NCI-H2227 (cell line): ENCODE measurements around the gene MARVELD1.

ENCODE experiments used
- DNase-seq: peaks from one replicate; lab custom pipeline; 2025; ENCODE audit not compliant: unreplicated experiment; lab: John Stamatoyannopoulos, UW

Gene MARVELD1

DNA sequence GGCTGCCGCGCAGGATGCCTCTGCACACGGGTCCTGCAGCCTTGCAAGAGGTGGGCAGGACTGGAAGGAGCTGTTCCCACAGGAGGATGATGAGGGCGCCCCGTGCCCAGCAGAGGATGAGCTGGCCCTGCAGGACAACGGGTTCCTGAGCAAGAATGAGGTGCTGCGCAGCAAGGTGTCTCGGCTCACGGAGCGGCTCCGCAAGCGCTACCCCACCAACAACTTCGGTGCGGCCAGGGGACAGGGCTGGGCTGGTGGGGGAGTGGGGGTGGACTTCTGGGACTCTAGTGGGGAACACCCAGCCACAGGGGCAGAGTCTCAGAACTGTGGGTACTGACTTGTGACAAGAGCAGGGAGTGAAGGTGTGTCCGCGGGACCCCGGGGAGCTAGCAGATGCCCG lies 39.4 kb downstream of the MARVELD1 start:
- no peak for DNase-seq

DNA sequence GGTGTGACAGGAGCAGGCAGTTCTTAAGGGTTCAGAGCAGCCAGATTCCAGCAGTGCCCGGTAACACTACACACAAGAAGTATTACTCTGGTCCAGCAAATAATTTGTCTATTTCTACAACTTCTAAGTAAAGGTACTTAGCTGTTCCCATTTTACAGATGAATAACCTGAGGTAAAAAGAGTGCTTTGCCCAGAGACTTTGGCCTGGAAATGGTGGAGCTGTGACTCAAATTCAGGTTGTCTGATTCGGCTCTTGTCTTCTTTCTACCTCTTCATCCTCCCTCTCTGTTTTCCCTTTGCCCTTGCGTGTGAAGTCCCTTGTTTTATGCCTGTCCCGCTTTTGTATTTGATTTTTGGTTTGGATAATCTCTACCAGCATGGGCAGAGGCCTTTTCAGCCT lies 41.2 kb downstream of the MARVELD1 start:
- no peak for DNase-seq

DNA sequence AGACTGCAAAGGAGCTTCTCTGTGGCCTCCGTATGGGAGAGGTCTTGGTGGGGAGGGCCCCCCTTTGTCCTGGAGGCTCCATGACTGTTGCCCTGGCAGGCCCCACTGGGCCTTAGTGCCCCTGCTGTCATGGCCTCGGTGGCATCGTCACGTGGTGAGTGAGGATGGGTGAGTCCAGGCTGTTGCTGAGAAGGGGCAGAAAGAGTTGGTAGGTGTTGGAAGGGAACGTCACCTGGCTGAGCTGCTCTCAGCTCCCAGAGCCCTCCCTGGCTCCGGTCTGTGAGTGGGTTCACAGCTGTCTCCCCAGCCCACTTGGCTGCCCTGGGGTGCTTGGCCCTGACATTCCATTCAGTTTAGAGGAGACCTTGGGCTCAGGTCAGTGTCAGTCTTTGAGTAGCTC lies 42.2 kb downstream of the MARVELD1 start:
- DNase-seq, result no peak

DNA sequence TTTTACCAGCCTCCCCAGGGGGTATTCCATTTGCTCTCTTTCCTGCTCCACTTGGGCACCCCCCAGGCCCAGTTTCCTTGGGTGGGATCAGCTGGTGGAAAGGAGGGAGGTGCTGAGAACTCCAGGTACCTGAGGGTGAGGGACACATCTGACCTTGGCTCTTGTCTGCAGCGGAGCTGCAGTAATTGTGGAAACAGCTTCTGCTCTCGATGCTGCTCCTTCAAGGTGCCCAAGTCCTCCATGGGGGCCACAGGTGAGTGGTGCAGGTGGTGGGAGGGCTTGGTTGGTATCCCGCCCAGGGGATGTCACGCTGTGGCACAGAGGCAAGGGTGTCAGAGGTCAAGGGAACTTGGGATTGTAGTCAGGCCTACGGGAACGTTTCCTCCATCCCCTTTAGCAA lies 43.9 kb downstream of the MARVELD1 start:
- DNase-seq, result no peak

DNA sequence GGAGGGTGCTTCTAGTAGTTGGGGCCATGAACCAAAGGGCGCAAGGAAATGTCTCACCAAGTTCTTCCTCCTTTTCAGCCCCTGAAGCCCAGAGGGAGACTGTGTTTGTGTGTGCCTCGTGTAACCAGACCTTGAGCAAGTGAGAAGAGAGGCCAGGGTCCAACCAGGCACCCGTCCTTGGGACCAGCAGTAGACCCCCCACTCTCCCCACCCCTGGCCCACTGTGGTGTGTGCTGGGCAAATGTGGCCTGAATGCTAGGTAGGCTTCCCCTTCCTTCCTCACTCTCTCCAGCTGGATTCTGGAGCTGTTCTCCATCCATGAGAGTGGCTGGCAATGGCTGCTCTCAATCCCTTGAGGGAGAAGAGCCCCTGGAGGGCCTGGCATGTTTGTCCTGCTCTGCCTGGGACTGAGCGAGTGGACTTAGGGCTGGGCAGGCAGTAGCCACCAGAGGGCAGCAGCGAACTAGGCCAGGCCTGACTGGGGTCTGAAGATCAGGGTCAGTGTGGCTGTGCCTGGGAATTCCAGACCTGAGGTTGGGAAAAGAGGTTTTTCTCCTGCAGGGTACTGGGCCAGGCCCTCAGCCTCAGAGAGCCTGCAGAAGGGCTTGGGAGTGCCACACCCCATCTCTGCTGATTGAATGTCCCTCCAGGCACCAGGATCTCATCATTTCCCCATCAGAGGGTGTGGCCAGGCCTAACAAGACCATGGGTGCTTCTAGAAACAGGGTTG lies 45.8 kb downstream of the MARVELD1 start:
- peak; percentile 64 for DNase-seq

DNA sequence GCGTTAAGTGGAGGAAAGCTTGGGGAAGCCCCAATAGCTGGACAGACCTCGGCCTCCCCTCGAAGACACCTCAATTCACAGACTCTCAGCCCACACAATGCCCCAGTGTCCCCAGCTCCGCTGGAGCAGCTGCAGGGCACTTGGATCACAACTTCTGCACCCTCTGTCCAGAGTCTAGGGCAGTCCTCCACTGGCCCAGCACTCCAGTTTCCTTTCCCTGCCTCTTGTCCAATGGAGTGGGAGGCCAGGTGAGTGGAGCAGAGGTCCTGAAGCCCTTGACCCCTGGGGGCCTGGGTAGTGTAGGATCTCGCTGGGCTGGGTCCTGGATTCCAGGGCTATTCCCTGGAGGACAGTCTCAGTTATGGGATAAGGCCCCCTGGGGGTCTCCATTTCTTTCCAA lies 46.4 kb downstream of the MARVELD1 start:
- no peak for DNase-seq

DNA sequence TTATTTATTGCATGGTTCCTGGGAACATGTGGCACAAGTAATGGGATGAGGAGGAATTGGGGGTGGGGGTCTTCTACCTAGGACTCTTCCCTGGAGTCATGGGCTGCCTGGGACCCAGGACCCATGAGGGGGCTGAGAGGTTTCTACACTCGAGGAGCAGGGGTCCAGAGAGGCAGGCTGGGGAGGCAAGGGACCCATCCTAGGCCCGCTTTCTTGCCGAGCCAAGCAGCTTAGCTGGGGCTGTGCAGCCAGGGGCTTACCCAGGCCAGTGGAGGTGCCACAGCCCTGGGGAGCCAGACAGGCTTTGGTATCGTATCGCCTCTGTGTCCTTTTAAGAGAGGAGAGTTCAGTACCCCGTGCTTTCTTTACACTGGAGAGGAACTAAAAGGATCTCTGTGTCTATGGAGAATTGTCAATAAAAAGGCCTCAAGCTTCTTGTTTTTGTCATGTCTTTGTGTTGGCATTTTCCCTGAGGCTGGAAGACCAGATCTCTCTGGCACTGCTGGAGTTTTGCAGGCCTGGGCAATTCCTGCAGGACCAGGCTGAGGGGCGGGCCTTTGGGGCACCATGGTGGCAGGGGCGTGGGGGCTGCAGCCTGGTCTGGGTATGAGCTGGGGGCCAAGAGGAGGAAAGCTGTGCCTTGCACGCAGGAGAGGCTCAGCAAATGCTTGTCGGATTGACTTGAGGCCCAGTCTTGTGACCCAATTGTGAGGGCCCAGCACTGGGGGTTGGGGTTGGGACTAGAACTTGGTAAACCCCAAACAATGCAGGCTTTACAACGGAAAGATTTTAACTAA lies 47.1 kb downstream of the MARVELD1 start:
- no peak for DNase-seq

DNA sequence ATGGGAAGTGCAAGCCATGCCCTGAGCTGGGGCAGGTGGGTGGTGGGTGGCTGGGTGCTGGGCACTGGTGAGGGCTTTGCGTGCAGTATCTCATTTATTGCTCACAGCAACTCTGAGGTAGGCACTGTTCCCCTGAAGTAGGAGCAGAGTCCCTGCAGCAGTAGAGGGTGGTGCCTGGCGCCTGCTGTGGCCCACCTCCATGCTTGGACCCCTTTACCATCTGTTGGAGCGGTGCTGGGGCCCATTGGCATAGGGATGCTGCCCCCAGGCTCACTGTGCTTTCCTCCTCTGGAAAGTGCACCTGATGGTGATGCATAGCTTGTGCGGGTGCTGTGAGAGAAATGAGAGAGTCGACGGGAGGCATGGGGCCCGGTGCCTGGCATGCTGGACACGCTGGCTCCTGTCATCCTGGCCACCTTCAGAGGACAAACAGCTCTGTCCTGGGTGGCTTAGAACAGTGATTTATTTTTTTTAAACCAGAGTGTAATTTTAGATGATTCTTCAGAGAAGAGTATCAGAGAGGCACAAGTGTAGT lies 47.9 kb downstream of the MARVELD1 start:
- no peak for DNase-seq

DNA sequence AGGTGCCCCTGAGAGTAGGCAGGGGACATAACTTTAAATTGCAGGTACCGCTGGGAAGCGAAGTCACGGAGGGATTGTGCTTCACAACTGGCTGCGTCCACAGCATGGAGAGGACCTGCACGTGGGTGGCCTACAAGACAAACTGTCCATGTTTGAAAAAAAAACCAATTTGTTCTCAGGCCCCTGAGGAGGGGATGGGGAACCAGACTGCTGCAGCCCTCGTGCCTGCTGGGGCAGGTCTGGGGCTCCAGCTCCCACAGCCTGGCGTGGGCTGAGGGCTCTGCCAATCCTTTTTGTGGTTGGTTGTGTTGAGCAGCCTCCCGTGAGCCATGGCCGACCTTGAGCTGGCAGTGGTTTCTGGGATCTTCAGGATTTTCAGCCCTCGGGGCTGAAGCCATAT lies 48.5 kb downstream of the MARVELD1 start:
- DNase-seq, result no peak

DNA sequence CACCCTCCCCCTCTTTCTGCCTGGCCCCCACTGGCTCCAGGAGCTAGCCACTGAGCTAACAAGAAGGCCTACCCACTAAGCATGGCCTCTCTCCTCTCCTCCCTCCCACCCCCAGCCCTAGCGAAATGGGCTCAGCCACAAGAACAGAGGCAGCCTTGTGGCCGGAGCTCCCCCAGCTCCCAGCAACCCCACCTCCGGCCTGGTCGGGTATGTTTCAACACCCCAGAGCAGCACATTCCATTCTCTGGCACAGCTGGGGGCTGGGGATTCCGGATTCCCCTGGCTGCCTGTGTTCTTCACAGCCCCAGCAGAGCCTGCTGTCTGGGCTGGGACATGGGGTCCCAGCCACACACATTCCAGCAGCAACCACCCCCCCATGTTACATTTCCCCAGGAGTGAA lies 49.3 kb downstream of the MARVELD1 start:
- no peak for DNase-seq

DNA sequence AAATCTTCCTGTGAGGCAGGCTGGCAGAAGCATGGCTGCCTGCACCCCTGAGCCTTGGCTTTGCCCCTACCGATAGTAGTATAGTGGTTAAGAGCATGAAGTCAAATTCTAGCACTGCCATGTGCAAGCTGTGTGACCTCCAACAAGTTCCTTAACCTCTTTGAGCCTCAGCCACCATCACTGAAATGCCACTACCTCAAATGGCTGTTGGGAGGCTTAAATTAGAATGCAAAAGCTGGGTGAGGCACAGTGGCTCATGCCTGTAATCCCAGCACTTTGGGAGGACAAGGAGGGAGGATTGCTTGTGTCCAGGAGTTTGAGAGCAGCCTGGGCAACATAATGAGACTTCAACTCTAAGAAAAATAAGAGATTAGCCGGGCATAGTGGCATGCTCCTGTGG lies 49.9 kb downstream of the MARVELD1 start:
- no peak for DNase-seq

DNA sequence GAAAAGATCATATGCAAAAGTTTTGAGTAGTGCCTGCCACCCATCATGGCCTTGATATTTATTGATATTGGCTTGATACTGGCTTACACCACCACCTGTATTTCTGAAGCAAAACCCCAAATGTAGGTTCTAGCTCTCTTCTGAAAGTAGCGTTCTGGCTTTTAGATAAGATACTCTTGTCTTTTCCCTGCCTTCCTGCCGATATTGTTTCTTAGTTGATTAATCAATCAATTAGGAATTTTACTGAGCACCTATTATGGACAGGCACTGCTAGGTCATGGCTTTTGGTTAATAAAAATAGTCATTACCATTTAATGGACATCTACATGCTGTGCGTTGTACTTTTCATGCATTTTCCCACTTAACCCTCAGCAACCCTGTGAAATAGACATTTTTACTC lies 50.4 kb downstream of the MARVELD1 start:
- no peak for DNase-seq

DNA sequence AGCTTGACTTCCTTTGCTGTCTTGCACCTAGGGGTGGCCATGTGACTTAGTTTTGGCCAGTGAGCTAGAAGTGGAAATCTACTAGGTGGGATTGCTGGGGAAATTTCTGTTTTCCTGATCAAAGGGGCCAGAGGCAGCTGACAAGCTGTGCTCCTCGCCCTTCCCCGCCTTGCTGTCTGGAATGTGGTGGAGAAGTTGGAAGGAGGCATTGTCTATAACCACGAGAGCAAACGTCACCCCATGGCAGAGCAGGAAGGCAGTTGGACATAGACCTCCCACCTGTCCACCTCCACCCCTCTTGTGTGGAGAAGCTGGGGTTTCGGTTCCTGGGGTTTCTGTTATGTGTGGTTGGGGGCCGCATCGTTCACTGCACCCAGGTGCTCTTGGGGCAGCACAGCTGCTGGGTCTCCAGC lies 51.0 kb downstream of the MARVELD1 start:
- no peak for DNase-seq

DNA sequence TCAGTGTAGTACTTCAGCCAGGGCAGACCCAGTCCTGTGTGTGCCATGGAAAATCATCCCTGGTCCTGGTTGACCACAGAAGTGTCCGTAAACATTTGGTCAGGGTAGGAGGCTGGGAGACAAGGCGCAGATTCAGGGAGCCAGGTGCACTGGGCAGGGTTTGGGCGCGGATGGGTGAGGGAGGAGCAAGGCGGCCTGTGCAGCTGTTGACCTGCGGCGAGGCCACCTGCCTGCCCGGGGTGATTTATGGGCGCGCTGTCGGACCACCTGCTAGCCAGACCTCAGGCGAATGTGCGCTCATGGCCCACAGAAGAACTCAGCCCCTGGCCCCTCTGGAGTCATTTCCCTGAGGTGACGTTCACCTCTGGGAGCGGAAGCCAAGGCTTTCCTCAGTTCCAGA lies 51.7 kb downstream of the MARVELD1 start:
- DNase-seq, result no peak

DNA sequence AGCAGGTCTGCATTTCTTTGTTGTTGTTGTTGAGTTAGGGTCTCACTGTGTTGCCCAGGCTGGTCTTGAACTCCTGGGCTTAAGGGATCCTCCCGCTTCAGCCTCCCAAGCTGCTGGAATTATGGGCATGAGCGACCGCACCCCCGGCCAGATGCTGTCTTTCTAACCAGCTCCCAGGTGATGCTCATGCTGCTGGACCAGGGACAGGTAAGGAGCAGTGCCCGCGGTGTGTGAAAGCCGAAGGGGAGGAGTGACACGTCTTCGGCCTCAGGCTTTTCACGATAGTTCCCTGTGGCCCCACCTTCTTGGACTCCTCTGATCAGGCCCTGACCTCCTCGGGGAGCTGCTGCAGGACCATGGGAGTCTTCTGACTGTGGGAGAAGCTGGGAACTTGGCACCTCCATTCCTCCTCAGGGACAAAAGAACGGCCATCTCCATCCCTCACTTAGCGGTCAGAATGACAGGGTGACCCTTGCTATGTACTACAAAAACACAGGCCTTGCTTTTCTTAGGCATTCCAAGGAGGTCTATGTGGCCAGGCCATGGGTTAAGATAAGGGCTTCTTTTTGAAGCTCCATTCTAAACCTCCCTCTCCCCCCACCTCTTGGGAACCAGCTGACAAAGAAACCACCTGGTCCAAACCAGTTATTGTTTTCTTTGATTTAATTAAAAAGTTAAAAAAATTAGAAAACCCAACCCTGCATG lies 52.7 kb downstream of the MARVELD1 start:
- DNase-seq, result no peak

DNA sequence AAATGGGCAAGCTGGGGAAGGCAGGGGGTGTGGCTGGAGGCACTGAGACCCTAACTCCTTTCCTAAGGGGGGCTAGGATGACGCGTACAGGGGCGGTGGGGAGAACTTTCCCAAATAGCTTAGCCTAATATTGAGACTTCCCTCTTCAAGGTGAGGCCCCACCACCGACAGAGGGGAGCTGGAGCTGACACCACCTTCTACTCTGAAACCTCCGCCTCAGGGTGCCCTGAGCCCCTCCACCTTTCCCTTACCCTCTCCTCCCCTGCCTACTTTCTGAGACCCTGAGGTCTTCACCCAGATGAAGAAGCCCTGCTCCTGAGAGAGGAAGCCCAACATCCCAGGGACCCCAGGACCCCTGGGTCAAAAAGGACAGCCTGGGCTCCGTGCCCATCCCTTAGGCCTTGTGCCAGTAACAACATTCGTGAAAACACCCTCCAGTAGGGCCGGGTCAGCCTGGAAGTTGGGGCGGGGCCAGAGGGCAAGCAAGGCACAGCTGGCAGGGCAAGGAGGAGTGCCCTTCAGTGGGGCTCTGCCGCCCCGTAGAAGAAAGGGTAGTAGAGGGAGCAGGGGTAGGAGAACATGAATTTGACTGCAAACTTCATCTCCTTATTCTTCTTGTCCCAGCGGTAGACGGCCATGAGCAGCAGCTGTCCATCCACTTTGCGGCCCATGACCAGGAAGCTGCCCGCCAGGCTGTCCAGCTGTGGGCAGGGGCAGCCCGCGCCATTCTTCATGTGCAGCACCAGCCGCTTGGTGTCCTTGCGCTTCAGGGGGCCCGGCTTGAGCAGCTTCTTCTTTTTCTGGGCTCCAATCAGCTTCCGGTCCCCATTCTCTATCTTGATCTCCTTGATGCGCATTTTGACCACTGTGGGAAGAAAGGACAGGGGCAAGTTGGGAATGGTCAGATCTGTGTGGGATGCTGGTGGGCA lies 53.7 kb downstream of the MARVELD1 start:
- DNase-seq, result no peak
